WTC11 (cell line): ENCODE measurements around the gene SPO11. TPM values are rescaled to one million over a fixed set of nuclear protein-coding genes. Genes with fewer than 3 reads are reported as not detected.

ENCODE experiments used
- ATAC-seq: fragments of 200-7000 bp; cut with Tn5 transposase; 2 replicates; pipeline ENCODE4 v1.10.0; 2021; ENCODE audit warnings: mild to moderate bottlenecking, moderate library complexity
- CTCF ChIA-PET: fragments of 300-600 bp; sonication (Branson Sonifier 250); formaldehyde crosslinking; loops from one replicate; lab custom pipeline; 2021; ENCODE audit warnings: antibody characterized with exemption; lab: Charles Lee
- POLR2A ChIA-PET: fragments of 350-600 bp; sonication (Branson Sonifier 250); formaldehyde crosslinking; loops from one replicate; lab custom pipeline; 2021; ENCODE audit warnings: antibody characterized with exemption; lab: Charles Lee
- DNase-seq: peaks from one replicate; pipeline ENCODE4 v3.0.0; 2021; ENCODE audit warnings: low spot score
- H3K27ac Mint-ChIP-seq: 2 replicates; pipeline ENCODE4 v1.8.0; 2021; ENCODE audit warnings: mixed read lengths
- H3K27me3 Mint-ChIP-seq: 2 replicates; pipeline ENCODE4 v1.8.0; 2021; ENCODE audit warnings: low read depth, mild to moderate bottlenecking, moderate library complexity, mixed read lengths
- H3K36me3 Mint-ChIP-seq: 2 replicates; pipeline ENCODE4 v1.8.0; 2021; ENCODE audit warnings: mixed read lengths
- H3K4me1 Mint-ChIP-seq: 2 replicates; pipeline ENCODE4 v1.8.0; 2022; ENCODE audit warnings: mixed read lengths
- H3K4me3 Mint-ChIP-seq: 2 replicates; pipeline ENCODE4 v1.8.0; 2021; ENCODE audit warnings: mild to moderate bottlenecking, moderate library complexity, mixed read lengths
- H3K9me3 Mint-ChIP-seq: 2 replicates; pipeline ENCODE4 v1.8.0; 2021; ENCODE audit warnings: mixed read lengths
- AFF4 ChIP-seq: sonication (generic); formaldehyde crosslinking; IDR thresholded peaks from 2 replicates; pipeline ENCODE4 v1.8.1; 2023; ENCODE audit warnings: mild to moderate bottlenecking, missing genetic modification reagents, borderline replicate concordance
- ATF1 ChIP-seq: sonication (generic); formaldehyde crosslinking; IDR thresholded peaks from 2 replicates; pipeline ENCODE4 v1.8.1; 2023; ENCODE audit warnings: mild to moderate bottlenecking, moderate library complexity, missing genetic modification reagents
- ATF2 ChIP-seq: sonication (generic); formaldehyde crosslinking; IDR thresholded peaks from 2 replicates; pipeline ENCODE4 v1.8.1; 2022; ENCODE audit warnings: low read depth, missing genetic modification reagents, borderline replicate concordance
- GRHL2 ChIP-seq: fragments of 250-450 bp; sonication (Bioruptor Pico); IDR thresholded peaks from 2 replicates; pipeline ENCODE4 v1.8.0; 2022; ENCODE audit warnings: mild to moderate bottlenecking, moderate library complexity; ENCODE audit not compliant: insufficient replicate concordance, severe bottlenecking
- KAT7 ChIP-seq: sonication (generic); formaldehyde crosslinking; IDR thresholded peaks from 2 replicates; pipeline ENCODE4 v1.8.1; 2023; ENCODE audit warnings: missing genetic modification reagents, mild to moderate bottlenecking, borderline replicate concordance
- MYBL2 ChIP-seq: sonication (generic); formaldehyde crosslinking; IDR thresholded peaks from 2 replicates; pipeline ENCODE4 v1.8.1; 2023; ENCODE audit warnings: mild to moderate bottlenecking, moderate library complexity, missing genetic modification reagents
- NFYB ChIP-seq: sonication (generic); formaldehyde crosslinking; conservative IDR thresholded peaks from 2 replicates; pipeline ENCODE4 v1.8.0; 2022; ENCODE audit warnings: low read depth, missing genetic modification reagents
- NR3C1 ChIP-seq: sonication (generic); formaldehyde crosslinking; conservative IDR thresholded peaks from 2 replicates; pipeline ENCODE4 v1.8.1; 2023; ENCODE audit warnings: low read depth, mild to moderate bottlenecking, missing genetic modification reagents
- PRRX2 ChIP-seq: fragments of 250-450 bp; sonication (Bioruptor Pico); IDR thresholded peaks from 2 replicates; pipeline ENCODE4 v1.8.0; 2021; ENCODE audit warnings: mild to moderate bottlenecking
- SMAD4 ChIP-seq: sonication (generic); formaldehyde crosslinking; IDR thresholded peaks from 2 replicates; pipeline ENCODE4 v1.8.0; 2022; ENCODE audit warnings: mild to moderate bottlenecking, missing genetic modification reagents
- SOX15 ChIP-seq: fragments of 250-450 bp; sonication (Bioruptor Pico); IDR thresholded peaks from 2 replicates; pipeline ENCODE4 v1.9.0; 2021; ENCODE audit warnings: mild to moderate bottlenecking
- SP1 ChIP-seq: sonication (generic); formaldehyde crosslinking; conservative IDR thresholded peaks from 2 replicates; pipeline ENCODE4 v1.8.1; 2022; ENCODE audit warnings: missing genetic modification reagents
- STAT6 ChIP-seq: sonication (generic); formaldehyde crosslinking; conservative IDR thresholded peaks from 2 replicates; pipeline ENCODE4 v1.8.1; 2023; ENCODE audit warnings: mild to moderate bottlenecking, low read depth, missing genetic modification reagents, moderate library complexity
- TEAD4 ChIP-seq: sonication (generic); formaldehyde crosslinking; IDR thresholded peaks from 2 replicates; pipeline ENCODE4 v1.8.0; 2022; ENCODE audit warnings: mild to moderate bottlenecking, missing genetic modification reagents
- ZNF396 ChIP-seq: fragments of 250-450 bp; sonication (Bioruptor Pico); IDR thresholded peaks from 2 replicates; pipeline ENCODE4 v1.8.0; 2021; ENCODE audit warnings: mild to moderate bottlenecking, moderate library complexity, borderline replicate concordance
- total RNA-seq: library from RNA; stranded (reverse); gene quantifications from 3 replicates; pipeline ENCODE4 v1.2.3, GENCODE V29; 2021
- TF ChIP-seq, protein P1 (sequence below): sonication (generic); formaldehyde crosslinking; IDR thresholded peaks from 2 replicates; pipeline ENCODE4 v1.8.0; 2022; ENCODE audit warnings: mild to moderate bottlenecking, missing genetic modification reagents
- TF ChIP-seq, protein P2 (sequence below): sonication (generic); formaldehyde crosslinking; IDR thresholded peaks from 2 replicates; pipeline ENCODE4 v1.8.1; 2023; ENCODE audit warnings: mild to moderate bottlenecking, missing genetic modification reagents, moderate library complexity
- TF ChIP-seq, protein P3 (sequence below): sonication (generic); formaldehyde crosslinking; IDR thresholded peaks from 2 replicates; pipeline ENCODE4 v1.8.0; 2022; ENCODE audit warnings: mild to moderate bottlenecking, missing genetic modification reagents

SPO11 gene
- total RNA-seq, 1 experiment from 2014 or later = not detected

DNA sequence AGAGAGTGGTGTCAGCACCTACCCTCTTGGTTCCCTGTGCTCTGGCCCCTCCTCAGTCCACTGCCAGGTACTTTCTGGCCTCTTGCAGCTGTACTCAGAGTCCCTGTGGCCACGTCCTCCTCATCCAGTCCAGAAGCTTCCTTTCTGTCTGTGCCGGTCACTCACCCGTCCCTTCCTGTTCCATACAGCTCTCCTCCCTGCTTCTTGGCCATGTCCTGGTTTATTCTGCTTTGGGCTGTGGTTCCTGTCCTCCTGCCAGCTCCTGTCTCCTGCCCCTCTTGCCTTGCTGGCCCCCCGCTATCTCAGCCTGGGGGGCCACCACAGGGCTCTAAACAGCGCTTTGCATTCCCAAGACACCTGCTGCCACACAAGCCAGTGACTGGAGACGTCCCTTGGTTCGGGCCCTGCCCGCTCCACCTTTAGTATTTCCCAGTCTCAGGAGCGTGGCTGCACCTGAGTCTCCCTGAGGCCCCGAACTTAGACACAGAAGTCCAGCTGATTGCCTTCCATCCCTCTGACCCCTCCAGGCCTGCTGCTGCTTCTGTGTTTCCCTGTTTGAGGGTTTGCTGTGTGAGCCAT, 46.1 kb downstream of the SPO11 start (continued):
- TF ChIP-seq GRHL2 (CRISPR knock-in tag) (no peak), NFYB (CRISPR knock-in tag) (no peak)

DNA sequence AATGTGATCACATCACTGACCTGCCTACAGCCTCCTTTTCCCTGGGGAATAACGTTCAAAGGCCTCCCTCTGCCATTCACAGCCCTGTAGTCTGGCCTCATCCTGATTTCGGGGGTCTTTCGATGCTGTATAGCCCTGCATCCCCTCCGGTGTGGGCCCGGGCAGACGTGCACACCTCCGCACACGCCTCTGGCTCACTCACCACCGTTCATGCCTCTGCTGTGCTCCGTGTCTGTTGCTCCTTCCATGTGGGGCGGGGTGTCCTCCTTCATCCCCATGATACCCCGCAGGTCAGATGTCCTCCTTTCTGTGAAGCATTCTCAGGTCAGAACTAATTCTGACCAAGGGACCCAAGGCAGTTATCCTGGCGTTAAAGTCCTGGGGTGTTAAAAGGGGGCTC, 47.7 kb downstream of the SPO11 start:
- ChIA-PET CTCF (no interaction called here), POLR2A (no interaction called here)
- no peak for DNase-seq
- ATAC-seq = no peak
- Mint-ChIP-seq H3K9me3 (no peaks in the 10 kb centered on the region), H3K4me3 (no peak overlapping the region), H3K4me1 (peaks cover 12% of the 10 kb centered on the region), H3K36me3 (peaks cover 56% of the 10 kb centered on the region), H3K27ac (no peak overlapping the region), H3K27me3 (no peaks in the 10 kb centered on the region)
- TF ChIP-seq ATF1 (CRISPR knock-in tag) (no peak), MYBL2 (CRISPR knock-in tag) (no peak), AFF4 (CRISPR knock-in tag) (no peak), SP1 (CRISPR knock-in tag) (no peak), SMAD4 (CRISPR knock-in tag) (no peak), ZNF396 (CRISPR knock-in tag) (no peak), PRRX2 (CRISPR knock-in tag) (no peak), ATF2 (no peak), SOX15 (CRISPR knock-in tag) (no peak), STAT6 (CRISPR knock-in tag) (no peak)
- TF ChIP-seq, protein P1, sequence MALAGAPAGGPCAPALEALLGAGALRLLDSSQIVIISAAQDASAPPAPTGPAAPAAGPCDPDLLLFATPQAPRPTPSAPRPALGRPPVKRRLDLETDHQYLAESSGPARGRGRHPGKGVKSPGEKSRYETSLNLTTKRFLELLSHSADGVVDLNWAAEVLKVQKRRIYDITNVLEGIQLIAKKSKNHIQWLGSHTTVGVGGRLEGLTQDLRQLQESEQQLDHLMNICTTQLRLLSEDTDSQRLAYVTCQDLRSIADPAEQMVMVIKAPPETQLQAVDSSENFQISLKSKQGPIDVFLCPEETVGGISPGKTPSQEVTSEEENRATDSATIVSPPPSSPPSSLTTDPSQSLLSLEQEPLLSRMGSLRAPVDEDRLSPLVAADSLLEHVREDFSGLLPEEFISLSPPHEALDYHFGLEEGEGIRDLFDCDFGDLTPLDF (CRISPR knock-in tag) = no peak
- TF ChIP-seq, protein P2, sequence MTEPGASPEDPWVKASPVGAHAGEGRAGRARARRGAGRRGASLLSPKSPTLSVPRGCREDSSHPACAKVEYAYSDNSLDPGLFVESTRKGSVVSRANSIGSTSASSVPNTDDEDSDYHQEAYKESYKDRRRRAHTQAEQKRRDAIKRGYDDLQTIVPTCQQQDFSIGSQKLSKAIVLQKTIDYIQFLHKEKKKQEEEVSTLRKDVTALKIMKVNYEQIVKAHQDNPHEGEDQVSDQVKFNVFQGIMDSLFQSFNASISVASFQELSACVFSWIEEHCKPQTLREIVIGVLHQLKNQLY (CRISPR knock-in tag) = no peak

DNA sequence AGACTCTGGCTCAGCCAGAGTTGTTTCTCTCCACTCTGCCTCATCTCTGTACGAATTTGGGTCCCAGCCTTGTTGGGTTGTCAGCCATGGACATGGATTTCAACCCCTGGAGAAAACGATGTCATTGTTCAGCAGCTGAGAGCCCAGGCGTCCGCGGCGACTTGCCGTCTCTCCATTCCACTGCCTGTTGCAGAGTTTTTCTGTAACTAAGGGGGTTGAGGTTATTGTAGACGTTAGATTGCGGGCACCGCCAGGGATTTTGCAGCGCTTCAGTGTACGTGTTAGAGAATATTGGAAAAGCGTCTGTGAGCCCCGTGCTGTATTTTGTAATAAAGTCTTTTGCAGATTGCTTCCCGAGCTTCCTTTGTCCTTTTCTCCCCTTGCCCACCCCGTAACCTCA, 48.5 kb downstream of the SPO11 start:
- H3K4me3 Mint-ChIP-seq = no peak overlapping the region
- H3K27me3 Mint-ChIP-seq = no peaks in the 10 kb centered on the region
- ChIA-PET CTCF (no interaction called here), POLR2A (no interaction called here)
- no peaks in the 10 kb centered on the region for H3K9me3 Mint-ChIP-seq
- no peak overlapping the region for H3K27ac Mint-ChIP-seq
- no peak for DNase-seq
- peaks cover 12% of the 10 kb centered on the region for H3K4me1 Mint-ChIP-seq
- H3K36me3 Mint-ChIP-seq = peaks cover 55% of the 10 kb centered on the region
- ATAC-seq = no peak
- no peak for TF ChIP-seq KAT7
- TF ChIP-seq ZNF396 (CRISPR knock-in tag) = no peak
- TF ChIP-seq TEAD4 (CRISPR knock-in tag) = no peak
- no peak for TF ChIP-seq NR3C1 (CRISPR knock-in tag)
- TF ChIP-seq ATF2 = no peak
- TF ChIP-seq ATF1 (CRISPR knock-in tag) = no peak
- TF ChIP-seq, protein P3, sequence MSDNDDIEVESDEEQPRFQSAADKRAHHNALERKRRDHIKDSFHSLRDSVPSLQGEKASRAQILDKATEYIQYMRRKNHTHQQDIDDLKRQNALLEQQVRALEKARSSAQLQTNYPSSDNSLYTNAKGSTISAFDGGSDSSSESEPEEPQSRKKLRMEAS (CRISPR knock-in tag) = no peak
